ENCODE measurements around the gene TMOD4. TPM values are rescaled to one million over a fixed set of nuclear protein-coding genes. Genes with fewer than 3 reads are reported as not detected.
"Not testable (repeated sequence)": the region's sequence is repeated elsewhere in the genome, so short reads cannot be mapped to it uniquely, and the experiment has no call there.

The TMOD4 gene
- total RNA-seq, 1 donor from 2014 or later: 4.4 TPM

DNA sequence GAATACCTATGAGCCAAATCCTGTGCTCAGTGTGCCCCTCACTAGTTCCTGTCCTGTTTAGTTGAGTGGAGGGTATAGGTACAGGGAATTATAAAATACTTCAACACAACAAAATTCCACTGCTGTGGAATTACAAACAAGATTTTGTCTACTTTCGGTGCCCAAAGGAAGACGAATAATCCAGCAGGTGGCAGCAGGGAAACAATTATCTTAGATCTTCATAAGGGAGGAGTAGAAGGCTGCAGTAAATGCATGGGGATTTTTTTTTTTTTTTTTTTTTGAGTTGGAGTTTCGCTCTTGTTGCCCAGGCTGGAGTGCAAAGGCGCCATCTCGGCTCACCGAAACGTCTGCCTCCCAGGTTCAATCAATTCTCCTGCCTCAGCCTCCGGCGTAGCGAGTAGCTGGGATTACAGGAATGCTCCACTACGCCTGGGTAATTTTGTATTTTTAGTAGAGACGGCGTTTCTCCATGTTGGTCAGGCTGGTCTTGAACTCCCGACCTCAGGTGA is 20.6 kb upstream of the TMOD4 start:
- DNase-seq: no peak
- intact Hi-C loops (cut with micrococcal nuclease): loop anchor here (1.0 to 10.0 kb wide), 4 partner anchors 55 to 798 kb away; partner anchors contain the start of genes C2CD4D and S100A10
- ATAC-seq (ENCODE audit: low read depth): peak; percentile 16
- Mint-ChIP-seq H3K27ac (peak overlapping the region; percentile 66), H3K27me3 (no peaks in the 10 kb centered on the region), H3K36me3 (ENCODE audit: low read depth) (peaks cover 16% of the 10 kb centered on the region), H3K4me3 (peak overlapping the region; percentile 51), H3K9me3 (no peaks in the 10 kb centered on the region), H3K4me1 (peaks cover 38% of the 10 kb centered on the region)
- no peak for TF ChIP-seq CTCF (IDR thresholded peaks at IDR 0.05)
- ChIA-PET CTCF (interaction anchor here (1.1 to 2.1 kb wide), 2 partner anchors 56 to 97 kb away, joined by 3 to 10 read pairs; no protein-coding TSS in a partner anchor), POLR2A (interaction anchor here (0.6 to 1.0 kb wide), 4 partner anchors 9 to 202 kb away, joined by 3 to 6 read pairs (median 4); no protein-coding TSS in a partner anchor)

DNA sequence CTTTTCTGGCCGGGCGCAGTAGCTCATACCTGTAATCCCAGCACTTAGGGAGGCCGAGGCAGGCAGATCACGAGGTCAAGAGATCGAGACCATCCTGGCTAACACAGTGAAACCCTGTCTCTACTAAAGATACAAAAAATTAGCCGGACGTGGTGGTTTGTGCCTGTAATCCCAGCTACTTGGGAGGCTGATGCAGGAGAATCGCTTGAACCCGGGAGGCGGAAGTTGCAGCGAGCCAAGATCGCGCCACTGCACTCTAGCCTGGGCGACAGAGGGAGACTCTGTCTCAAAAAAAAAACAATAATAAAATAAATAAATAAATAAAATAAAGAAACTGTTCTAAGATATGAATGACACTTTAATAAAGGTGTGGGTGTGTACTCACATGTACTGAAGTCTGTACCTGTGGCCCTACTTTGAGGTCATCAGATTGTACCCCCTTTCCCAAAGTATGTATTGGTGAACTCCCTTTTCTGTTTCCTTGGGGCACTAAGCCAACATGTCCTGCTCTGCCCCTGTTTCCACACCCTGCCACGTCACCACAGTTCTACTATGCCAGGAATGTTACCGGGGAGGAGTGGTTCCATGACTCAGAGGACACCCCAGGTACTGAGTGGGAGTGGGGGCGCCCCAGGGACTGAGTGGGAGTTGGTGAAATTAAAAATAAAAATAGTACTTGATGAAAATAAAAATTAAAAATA is 19.3 kb upstream of the TMOD4 start:
- H3K9me3 Mint-ChIP-seq; H3K27me3 Mint-ChIP-seq; H3K27ac Mint-ChIP-seq; H3K4me3 Mint-ChIP-seq; DNase-seq; ATAC-seq (ENCODE audit: low read depth): not testable (repeated sequence)
- CTCF ChIA-PET: interaction anchor here (1.3 to 2.1 kb wide), 3 partner anchors 57 to 146 kb away, joined by 3 to 10 read pairs (median 4); no protein-coding TSS in a partner anchor
- peaks cover 33% of the 10 kb centered on the region for H3K4me1 Mint-ChIP-seq
- intact Hi-C loops (cut with micrococcal nuclease): loop anchor here (5.0 to 10.0 kb wide), 2 partner anchors 642 to 800 kb away; partner anchors contain the start of genes C2CD4D and S100A10
- POLR2A ChIA-PET: interaction anchor here (0.5 to 0.7 kb wide), 5 partner anchors 25 to 855 kb away, joined by 3 to 10 read pairs (median 3); partner anchors contain the start of gene PSMB4
- peaks cover 16% of the 10 kb centered on the region for H3K36me3 Mint-ChIP-seq (ENCODE audit: low read depth)

- no peak overlapping the region for H3K4me3 Mint-ChIP-seq
- intact Hi-C loops (cut with micrococcal nuclease): loop anchor here (10.0 kb wide), 1 partner anchor 801 kb away; the partner anchor contains the start of gene S100A10
Observed at GRCh38 chr1:151193856-151194255, 18.1 kb upstream of the TMOD4 start.

DNA sequence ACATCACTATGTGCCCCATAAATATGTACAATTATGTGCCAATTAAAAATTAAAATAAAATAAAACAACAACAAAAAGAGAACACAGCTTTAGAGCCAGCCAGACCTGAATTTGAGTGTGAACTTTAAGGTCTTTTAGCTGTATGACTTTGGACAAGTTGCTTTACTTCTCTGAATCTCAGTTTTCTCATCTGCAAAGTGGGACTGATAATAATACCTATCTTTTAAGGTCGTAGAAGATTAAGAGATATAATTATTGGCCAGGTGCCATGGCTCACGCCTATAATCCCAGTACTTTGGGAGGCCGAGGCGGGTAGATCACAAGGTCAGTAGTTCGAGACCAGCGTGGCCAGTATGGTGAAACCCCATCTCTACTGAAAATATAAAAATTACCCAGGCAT is 17.5 kb upstream of the TMOD4 start:
- peaks cover 8% of the 10 kb centered on the region for H3K36me3 Mint-ChIP-seq (ENCODE audit: low read depth)
- no peak overlapping the region for H3K4me3 Mint-ChIP-seq
- no peaks in the 10 kb centered on the region for H3K27me3 Mint-ChIP-seq
- no peak for ATAC-seq (ENCODE audit: low read depth)
- no peak for TF ChIP-seq CTCF (IDR thresholded peaks at IDR 0.05)
- H3K9me3 Mint-ChIP-seq: no peaks in the 10 kb centered on the region
- ChIA-PET CTCF (interaction anchor here (1.6 kb wide), 1 partner anchor 58 kb away, joined by 4 read pairs; no protein-coding TSS in a partner anchor), POLR2A (interaction anchor here (0.6 kb wide), 1 partner anchor 89 kb away, joined by 3 read pairs; the partner anchor contains the start of gene ZNF687)
- intact Hi-C loops (cut with micrococcal nuclease): loop anchor here (10.0 kb wide), 1 partner anchor 801 kb away; the partner anchor contains the start of gene S100A10
- H3K27ac Mint-ChIP-seq: no peak overlapping the region
- no peak for DNase-seq
- H3K4me1 Mint-ChIP-seq: peaks cover 34% of the 10 kb centered on the region

More at GRCh38 chr1:151193856-151194255, 18.1 kb upstream of the TMOD4 start:
- no peaks in the 10 kb centered on the region for H3K9me3 Mint-ChIP-seq
- ATAC-seq (ENCODE audit: low read depth) (no peak), DNase-seq (no peak)
- peaks cover 33% of the 10 kb centered on the region for H3K4me1 Mint-ChIP-seq
- no peak overlapping the region for H3K27ac Mint-ChIP-seq
- POLR2A ChIA-PET: no interaction called here
- H3K27me3 Mint-ChIP-seq: no peaks in the 10 kb centered on the region
- no peak for TF ChIP-seq CTCF (IDR thresholded peaks at IDR 0.05)
- H3K36me3 Mint-ChIP-seq (ENCODE audit: low read depth): peaks cover 13% of the 10 kb centered on the region
- CTCF ChIA-PET: interaction anchor here (1.6 kb wide), 1 partner anchor 58 kb away, joined by 4 read pairs; no protein-coding TSS in a partner anchor

DNA sequence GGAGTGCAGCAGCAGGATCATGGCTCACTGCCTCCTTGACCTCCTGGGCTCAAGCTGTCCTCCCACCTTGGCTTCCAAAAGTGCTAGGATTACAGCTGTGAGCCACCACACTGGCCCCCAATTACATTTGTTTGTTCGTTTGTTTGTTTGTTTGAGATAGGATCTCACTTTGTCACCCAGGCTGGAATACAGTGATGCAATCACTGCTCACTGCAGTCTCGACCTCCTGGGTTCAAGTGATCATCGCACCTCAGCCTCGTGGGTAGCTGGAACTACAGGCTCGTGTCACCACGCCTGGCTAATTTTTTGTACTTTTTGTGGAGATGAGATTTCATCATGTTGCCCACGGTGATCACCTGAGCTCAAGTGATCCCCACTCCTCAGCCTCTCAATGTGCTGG is 16.3 kb upstream of the TMOD4 start:
- DNase-seq: no peak
- Mint-ChIP-seq H3K4me3 (no peak overlapping the region), H3K36me3 (ENCODE audit: low read depth) (peaks cover 5% of the 10 kb centered on the region), H3K9me3 (no peaks in the 10 kb centered on the region), H3K27ac (no peak overlapping the region), H3K4me1 (peaks cover 34% of the 10 kb centered on the region), H3K27me3 (no peaks in the 10 kb centered on the region)
- ChIA-PET CTCF (no interaction called here), POLR2A (no interaction called here)
- intact Hi-C loops (cut with micrococcal nuclease): loop anchor here (10.0 kb wide), 1 partner anchor 803 kb away; the partner anchor contains the start of gene S100A10
- TF ChIP-seq CTCF (IDR thresholded peaks at IDR 0.05): no peak
- no peak for ATAC-seq (ENCODE audit: low read depth)
